Measurements from ENCODE around the gene OSBPL10.

- no peak for TF ChIP-seq EZH2 (IDR thresholded peaks at IDR 0.05; ENCODE audit: borderline replicate concordance, insufficient read depth, low read depth, low read length, poor library complexity, severe bottlenecking)
- no peak for TF ChIP-seq CTCF (IDR thresholded peaks at IDR 0.05)
Measured at GRCh38 chr3:31832551-31832950, 148.5 kb downstream of the OSBPL10 start.

Data from B cell (primary cell).